GM18505 (cell line): ENCODE data around the gene FLNB.

Experiments used
- ATAC-seq: cut with Tn5 transposase; IDR thresholded peaks from one replicate; pipeline ENCODE4 v1.9.1; 2021; ENCODE audit not compliant: unreplicated experiment
- POLR2A ChIP-seq: IDR thresholded peaks from 4 replicates; pipeline ENCODE4 v1.6.1; 2011; ENCODE audit warnings: borderline replicate concordance; ENCODE audit not compliant: insufficient read depth, insufficient read length; ENCODE audit errors: extremely low read depth

FLNB gene

GRCh38 chr3:58120075-58120812 is 112.0 kb downstream of the FLNB start:
- ATAC-seq: no peak
- TF ChIP-seq POLR2A: no peak

- no peak for TF ChIP-seq POLR2A
These were observed 113.0 kb downstream of the FLNB start for GRCh38 chr3:58121183-58121582.

GRCh38 chr3:58122936-58123700 is 114.9 kb downstream of the FLNB start:
- no peak for ATAC-seq
- no peak for TF ChIP-seq POLR2A

More at GRCh38 chr3:58121183-58121582, 113.0 kb downstream of the FLNB start:
- ATAC-seq: no peak

- no peak for ATAC-seq
- TF ChIP-seq POLR2A: no peak
These were observed 116.2 kb downstream of the FLNB start for GRCh38 chr3:58124387-58124786.

- TF ChIP-seq POLR2A: no peak
- no peak for ATAC-seq
These were observed 121.0 kb downstream of the FLNB start for GRCh38 chr3:58129041-58129770.

GRCh38 chr3:58130591-58130990 is 122.4 kb downstream of the FLNB start:
- no peak for TF ChIP-seq POLR2A
- ATAC-seq: no peak

- TF ChIP-seq POLR2A: no peak
- no peak for ATAC-seq
These were observed 123.0 kb downstream of the FLNB start for GRCh38 chr3:58131101-58131825.

- no peak for TF ChIP-seq POLR2A
- no peak for ATAC-seq
These were observed 124.6 kb downstream of the FLNB start for GRCh38 chr3:58132850-58133249.

- no peak for TF ChIP-seq POLR2A
- no peak for ATAC-seq
These were observed 126.2 kb downstream of the FLNB start for GRCh38 chr3:58134468-58134867.

GRCh38 chr3:58135712-58136543 is 127.7 kb downstream of the FLNB start:
- no peak for ATAC-seq
- no peak for TF ChIP-seq POLR2A

- TF ChIP-seq POLR2A: no peak
- no peak for ATAC-seq
These were observed 129.1 kb downstream of the FLNB start for GRCh38 chr3:58137306-58137705.

GRCh38 chr3:58141766-58142345 is 133.6 kb downstream of the FLNB start:
- no peak for ATAC-seq
- no peak for TF ChIP-seq POLR2A
